ENCODE data around the gene PREX1.
"Not testable (repeated sequence)": the region's sequence is repeated elsewhere in the genome, so short reads cannot be mapped to it uniquely, and the experiment has no call there.

DNA sequence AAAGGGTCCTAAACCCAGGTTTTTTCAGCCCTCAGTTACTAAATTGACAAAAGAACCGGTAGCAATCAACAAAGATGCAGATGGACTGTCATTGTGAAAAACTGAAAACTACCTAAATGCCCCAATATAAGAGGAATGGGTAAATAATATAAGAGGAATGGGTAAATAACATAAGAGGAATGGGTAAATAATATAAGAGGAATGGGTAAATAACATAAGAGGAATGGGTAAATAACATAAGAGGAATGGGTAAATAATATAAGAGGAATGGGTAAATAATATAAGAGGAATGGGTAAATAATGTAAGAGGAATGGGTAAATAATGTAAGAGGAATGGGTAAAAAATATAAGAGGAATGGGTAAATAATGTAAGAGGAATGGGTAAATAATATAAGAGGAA, 15.7 kb downstream of the PREX1 start:
- TF ChIP-seq, protein P1, sequence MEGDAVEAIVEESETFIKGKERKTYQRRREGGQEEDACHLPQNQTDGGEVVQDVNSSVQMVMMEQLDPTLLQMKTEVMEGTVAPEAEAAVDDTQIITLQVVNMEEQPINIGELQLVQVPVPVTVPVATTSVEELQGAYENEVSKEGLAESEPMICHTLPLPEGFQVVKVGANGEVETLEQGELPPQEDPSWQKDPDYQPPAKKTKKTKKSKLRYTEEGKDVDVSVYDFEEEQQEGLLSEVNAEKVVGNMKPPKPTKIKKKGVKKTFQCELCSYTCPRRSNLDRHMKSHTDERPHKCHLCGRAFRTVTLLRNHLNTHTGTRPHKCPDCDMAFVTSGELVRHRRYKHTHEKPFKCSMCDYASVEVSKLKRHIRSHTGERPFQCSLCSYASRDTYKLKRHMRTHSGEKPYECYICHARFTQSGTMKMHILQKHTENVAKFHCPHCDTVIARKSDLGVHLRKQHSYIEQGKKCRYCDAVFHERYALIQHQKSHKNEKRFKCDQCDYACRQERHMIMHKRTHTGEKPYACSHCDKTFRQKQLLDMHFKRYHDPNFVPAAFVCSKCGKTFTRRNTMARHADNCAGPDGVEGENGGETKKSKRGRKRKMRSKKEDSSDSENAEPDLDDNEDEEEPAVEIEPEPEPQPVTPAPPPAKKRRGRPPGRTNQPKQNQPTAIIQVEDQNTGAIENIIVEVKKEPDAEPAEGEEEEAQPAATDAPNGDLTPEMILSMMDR (IDR thresholded peaks at IDR 0.05), result not testable (repeated sequence)
- not testable (repeated sequence) for TF ChIP-seq POLR2AphosphoS5 (IDR thresholded peaks at IDR 0.05; ENCODE audit: low read depth, low read length); TCF7L2 (IDR thresholded peaks at IDR 0.05; ENCODE audit: low read depth, low read length); REST (IDR thresholded peaks at IDR 0.05; ENCODE audit: insufficient read depth in 1 of 2, low read depth in 2 of 2, low read length in 1 of 2)

All from Panc1 (cell line).